ENCODE data around the gene ABCB9. TPM values are rescaled to one million over a fixed set of nuclear protein-coding genes. Genes with fewer than 3 reads are reported as not detected.

Gene ABCB9
- total and polyA plus RNA-seq, 2 experiments from 2014 or later: 1.2 to 7.0 TPM

DNA sequence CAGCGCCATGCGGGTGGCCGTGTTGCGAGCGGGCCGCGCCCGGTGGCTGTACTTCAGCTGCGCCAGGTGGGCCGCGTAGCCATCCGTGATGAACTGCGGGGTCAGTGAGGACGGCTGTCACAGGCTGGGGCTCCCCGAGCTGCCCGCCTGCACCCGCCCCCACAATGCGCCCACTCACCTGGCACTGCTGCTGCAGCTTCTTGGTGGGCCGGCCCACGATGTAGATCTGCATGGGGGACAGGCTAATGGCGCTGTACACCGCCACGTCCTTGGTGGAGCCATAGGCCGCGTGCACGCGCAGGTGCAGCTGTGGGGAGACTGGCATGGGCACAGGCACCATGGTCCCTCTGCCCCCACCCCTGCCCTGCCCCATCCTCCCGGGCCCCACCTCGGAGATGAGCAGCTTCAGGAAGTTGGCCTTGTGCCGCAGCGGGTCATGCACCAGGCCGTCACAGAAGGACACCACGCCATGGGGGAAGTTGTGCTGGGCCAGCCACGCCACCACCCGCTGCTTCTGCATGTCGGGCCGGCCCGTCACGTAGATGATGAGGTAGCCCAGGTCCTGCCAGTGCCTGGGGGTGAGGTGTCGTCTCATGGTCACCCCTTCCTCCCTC, 20.1 kb upstream of the ABCB9 start:
- no peaks in the 10 kb centered on the region for H3K27me3 ChIP-seq (ENCODE audit: insufficient read depth)
- TF ChIP-seq, protein P1, sequence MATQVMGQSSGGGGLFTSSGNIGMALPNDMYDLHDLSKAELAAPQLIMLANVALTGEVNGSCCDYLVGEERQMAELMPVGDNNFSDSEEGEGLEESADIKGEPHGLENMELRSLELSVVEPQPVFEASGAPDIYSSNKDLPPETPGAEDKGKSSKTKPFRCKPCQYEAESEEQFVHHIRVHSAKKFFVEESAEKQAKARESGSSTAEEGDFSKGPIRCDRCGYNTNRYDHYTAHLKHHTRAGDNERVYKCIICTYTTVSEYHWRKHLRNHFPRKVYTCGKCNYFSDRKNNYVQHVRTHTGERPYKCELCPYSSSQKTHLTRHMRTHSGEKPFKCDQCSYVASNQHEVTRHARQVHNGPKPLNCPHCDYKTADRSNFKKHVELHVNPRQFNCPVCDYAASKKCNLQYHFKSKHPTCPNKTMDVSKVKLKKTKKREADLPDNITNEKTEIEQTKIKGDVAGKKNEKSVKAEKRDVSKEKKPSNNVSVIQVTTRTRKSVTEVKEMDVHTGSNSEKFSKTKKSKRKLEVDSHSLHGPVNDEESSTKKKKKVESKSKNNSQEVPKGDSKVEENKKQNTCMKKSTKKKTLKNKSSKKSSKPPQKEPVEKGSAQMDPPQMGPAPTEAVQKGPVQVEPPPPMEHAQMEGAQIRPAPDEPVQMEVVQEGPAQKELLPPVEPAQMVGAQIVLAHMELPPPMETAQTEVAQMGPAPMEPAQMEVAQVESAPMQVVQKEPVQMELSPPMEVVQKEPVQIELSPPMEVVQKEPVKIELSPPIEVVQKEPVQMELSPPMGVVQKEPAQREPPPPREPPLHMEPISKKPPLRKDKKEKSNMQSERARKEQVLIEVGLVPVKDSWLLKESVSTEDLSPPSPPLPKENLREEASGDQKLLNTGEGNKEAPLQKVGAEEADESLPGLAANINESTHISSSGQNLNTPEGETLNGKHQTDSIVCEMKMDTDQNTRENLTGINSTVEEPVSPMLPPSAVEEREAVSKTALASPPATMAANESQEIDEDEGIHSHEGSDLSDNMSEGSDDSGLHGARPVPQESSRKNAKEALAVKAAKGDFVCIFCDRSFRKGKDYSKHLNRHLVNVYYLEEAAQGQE (IDR thresholded peaks at IDR 0.05; ENCODE audit: unreplicated experiment): no peak
- TF ChIP-seq EZH2 (IDR thresholded peaks at IDR 0.05; ENCODE audit: low read depth, unreplicated experiment): no peak
- TF ChIP-seq POLR2AphosphoS5 (IDR thresholded peaks at IDR 0.05; ENCODE audit: low read depth): no peak
- no peak for TF ChIP-seq STAT1 (IDR thresholded peaks at IDR 0.05; ENCODE audit: unreplicated experiment)
- TF ChIP-seq CREB1 (CRISPR knock-in tag; IDR thresholded peaks at IDR 0.05; ENCODE audit: low read depth): no peak
- TF ChIP-seq, protein P2, sequence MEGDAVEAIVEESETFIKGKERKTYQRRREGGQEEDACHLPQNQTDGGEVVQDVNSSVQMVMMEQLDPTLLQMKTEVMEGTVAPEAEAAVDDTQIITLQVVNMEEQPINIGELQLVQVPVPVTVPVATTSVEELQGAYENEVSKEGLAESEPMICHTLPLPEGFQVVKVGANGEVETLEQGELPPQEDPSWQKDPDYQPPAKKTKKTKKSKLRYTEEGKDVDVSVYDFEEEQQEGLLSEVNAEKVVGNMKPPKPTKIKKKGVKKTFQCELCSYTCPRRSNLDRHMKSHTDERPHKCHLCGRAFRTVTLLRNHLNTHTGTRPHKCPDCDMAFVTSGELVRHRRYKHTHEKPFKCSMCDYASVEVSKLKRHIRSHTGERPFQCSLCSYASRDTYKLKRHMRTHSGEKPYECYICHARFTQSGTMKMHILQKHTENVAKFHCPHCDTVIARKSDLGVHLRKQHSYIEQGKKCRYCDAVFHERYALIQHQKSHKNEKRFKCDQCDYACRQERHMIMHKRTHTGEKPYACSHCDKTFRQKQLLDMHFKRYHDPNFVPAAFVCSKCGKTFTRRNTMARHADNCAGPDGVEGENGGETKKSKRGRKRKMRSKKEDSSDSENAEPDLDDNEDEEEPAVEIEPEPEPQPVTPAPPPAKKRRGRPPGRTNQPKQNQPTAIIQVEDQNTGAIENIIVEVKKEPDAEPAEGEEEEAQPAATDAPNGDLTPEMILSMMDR (conservative IDR thresholded peaks at IDR 0.05; ENCODE audit: low read depth in 2 of 2): no peak
- TF ChIP-seq ZNF331 (CRISPR knock-in tag; IDR thresholded peaks at IDR 0.05; ENCODE audit: low read depth): no peak
- TF ChIP-seq ZNF114 (CRISPR knock-in tag; IDR thresholded peaks at IDR 0.05): no peak
- TF ChIP-seq, protein P3, sequence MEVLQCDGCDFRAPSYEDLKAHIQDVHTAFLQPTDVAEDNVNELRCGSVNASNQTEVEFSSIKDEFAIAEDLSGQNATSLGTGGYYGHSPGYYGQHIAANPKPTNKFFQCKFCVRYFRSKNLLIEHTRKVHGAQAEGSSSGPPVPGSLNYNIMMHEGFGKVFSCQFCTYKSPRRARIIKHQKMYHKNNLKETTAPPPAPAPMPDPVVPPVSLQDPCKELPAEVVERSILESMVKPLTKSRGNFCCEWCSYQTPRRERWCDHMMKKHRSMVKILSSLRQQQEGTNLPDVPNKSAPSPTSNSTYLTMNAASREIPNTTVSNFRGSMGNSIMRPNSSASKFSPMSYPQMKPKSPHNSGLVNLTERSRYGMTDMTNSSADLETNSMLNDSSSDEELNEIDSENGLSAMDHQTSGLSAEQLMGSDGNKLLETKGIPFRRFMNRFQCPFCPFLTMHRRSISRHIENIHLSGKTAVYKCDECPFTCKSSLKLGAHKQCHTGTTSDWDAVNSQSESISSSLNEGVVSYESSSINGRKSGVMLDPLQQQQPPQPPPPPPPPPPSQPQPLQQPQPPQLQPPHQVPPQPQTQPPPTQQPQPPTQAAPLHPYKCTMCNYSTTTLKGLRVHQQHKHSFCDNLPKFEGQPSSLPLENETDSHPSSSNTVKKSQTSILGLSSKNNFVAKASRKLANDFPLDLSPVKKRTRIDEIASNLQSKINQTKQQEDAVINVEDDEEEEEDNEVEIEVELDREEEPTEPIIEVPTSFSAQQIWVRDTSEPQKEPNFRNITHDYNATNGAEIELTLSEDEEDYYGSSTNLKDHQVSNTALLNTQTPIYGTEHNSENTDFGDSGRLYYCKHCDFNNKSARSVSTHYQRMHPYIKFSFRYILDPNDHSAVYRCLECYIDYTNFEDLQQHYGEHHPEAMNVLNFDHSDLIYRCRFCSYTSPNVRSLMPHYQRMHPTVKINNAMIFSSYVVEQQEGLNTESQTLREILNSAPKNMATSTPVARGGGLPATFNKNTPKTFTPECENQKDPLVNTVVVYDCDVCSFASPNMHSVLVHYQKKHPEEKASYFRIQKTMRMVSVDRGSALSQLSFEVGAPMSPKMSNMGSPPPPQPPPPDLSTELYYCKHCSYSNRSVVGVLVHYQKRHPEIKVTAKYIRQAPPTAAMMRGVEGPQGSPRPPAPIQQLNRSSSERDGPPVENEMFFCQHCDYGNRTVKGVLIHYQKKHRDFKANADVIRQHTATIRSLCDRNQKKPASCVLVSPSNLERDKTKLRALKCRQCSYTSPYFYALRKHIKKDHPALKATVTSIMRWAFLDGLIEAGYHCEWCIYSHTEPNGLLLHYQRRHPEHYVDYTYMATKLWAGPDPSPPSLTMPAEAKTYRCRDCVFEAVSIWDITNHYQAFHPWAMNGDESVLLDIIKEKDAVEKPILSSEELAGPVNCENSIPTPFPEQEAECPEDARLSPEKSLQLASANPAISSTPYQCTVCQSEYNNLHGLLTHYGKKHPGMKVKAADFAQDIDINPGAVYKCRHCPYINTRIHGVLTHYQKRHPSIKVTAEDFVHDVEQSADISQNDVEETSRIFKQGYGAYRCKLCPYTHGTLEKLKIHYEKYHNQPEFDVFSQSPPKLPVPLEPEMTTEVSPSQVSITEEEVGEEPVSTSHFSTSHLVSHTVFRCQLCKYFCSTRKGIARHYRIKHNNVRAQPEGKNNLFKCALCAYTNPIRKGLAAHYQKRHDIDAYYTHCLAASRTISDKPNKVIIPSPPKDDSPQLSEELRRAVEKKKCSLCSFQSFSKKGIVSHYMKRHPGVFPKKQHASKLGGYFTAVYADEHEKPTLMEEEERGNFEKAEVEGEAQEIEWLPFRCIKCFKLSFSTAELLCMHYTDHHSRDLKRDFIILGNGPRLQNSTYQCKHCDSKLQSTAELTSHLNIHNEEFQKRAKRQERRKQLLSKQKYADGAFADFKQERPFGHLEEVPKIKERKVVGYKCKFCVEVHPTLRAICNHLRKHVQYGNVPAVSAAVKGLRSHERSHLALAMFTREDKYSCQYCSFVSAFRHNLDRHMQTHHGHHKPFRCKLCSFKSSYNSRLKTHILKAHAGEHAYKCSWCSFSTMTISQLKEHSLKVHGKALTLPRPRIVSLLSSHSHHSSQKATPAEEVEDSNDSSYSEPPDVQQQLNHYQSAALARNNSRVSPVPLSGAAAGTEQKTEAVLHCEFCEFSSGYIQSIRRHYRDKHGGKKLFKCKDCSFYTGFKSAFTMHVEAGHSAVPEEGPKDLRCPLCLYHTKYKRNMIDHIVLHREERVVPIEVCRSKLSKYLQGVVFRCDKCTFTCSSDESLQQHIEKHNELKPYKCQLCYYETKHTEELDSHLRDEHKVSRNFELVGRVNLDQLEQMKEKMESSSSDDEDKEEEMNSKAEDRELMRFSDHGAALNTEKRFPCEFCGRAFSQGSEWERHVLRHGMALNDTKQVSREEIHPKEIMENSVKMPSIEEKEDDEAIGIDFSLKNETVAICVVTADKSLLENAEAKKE (CRISPR knock-in tag; IDR thresholded peaks at IDR 0.05): no peak
- TF ChIP-seq JUNB (IDR thresholded peaks at IDR 0.05; ENCODE audit: unreplicated experiment): no peak
- TF ChIP-seq, protein P4, sequence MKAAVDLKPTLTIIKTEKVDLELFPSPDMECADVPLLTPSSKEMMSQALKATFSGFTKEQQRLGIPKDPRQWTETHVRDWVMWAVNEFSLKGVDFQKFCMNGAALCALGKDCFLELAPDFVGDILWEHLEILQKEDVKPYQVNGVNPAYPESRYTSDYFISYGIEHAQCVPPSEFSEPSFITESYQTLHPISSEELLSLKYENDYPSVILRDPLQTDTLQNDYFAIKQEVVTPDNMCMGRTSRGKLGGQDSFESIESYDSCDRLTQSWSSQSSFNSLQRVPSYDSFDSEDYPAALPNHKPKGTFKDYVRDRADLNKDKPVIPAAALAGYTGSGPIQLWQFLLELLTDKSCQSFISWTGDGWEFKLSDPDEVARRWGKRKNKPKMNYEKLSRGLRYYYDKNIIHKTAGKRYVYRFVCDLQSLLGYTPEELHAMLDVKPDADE (IDR thresholded peaks at IDR 0.05): no peak
- TF ChIP-seq EZH2phosphoT487 (IDR thresholded peaks at IDR 0.05; ENCODE audit: unreplicated experiment): no peak
- no peak for TF ChIP-seq NANOG (IDR thresholded peaks at IDR 0.05; ENCODE audit: borderline replicate concordance)

More for the DNA sequence above, 20.1 kb upstream of the ABCB9 start:
- no peaks in the 10 kb centered on the region for H3F3A ChIP-seq (replicated peaks; ENCODE audit: low read depth)
- H3K27me3 Mint-ChIP-seq (ENCODE audit: insufficient read depth, low read depth, poor library complexity): peaks cover 10% of the 10 kb centered on the region
- H4K20me1 ChIP-seq (replicated peaks; ENCODE audit: insufficient read depth): no peaks in the 10 kb centered on the region
- H2AFZ ChIP-seq: no peak overlapping the region
- DNase-seq (ENCODE audit: low spot score): no peak
- peaks cover 19% of the 10 kb centered on the region for H3K4me1 Mint-ChIP-seq
- H3K4me2 ChIP-seq: no peak overlapping the region
- H3K4me3 Mint-ChIP-seq: no peak overlapping the region
- no peak overlapping the region for H3K27ac Mint-ChIP-seq
- no peaks in the 10 kb centered on the region; the same call in 2 of the 3 replicates for H3K36me3 Mint-ChIP-seq (ENCODE audit: low read depth)
- no peaks in the 10 kb centered on the region; the same call in 1 of the 2 replicates for H3K36me3 ChIP-seq (ENCODE audit: insufficient read depth)
- no peak for ATAC-seq
- H3K9me3 Mint-ChIP-seq: no peaks in the 10 kb centered on the region
- H3K4me3 ChIP-seq: no peak overlapping the region
- H3K4me1 ChIP-seq (ENCODE audit: insufficient read depth): peaks cover 8% of the 10 kb centered on the region; the same call in 1 of the 2 replicates
- H3K27ac ChIP-seq (ENCODE audit: low read depth): no peak overlapping the region
- H3K79me2 ChIP-seq (replicated peaks; ENCODE audit: insufficient read depth): peaks cover 6% of the 10 kb centered on the region; the same call in 1 of the 2 replicates
- H3K9me2 ChIP-seq (ENCODE audit: insufficient read depth): no peaks in the 10 kb centered on the region
